IPS-20b (cell line): ENCODE data around the gene OR2H1.

Experiments used
- H3K27ac ChIP-seq: one replicate; pipeline ENCODE4 v1.5.1; 2013; ENCODE audit warnings: low read length
- H3K27me3 ChIP-seq: 2 replicates; pipeline ENCODE4 v1.6.1; 2013; ENCODE audit warnings: mild to moderate bottlenecking, low read length, inconsistent platforms; ENCODE audit not compliant: insufficient read depth
- H3K36me3 ChIP-seq: 2 replicates; pipeline ENCODE4 v1.6.1; 2013; ENCODE audit warnings: low read depth, mild to moderate bottlenecking, inconsistent platforms, low read length, moderate library complexity; ENCODE audit not compliant: insufficient read depth
- H3K4me1 ChIP-seq: 2 replicates; pipeline ENCODE4 v1.6.1; 2013; ENCODE audit warnings: mild to moderate bottlenecking, control low read depth, inconsistent platforms, low read length, moderate library complexity; ENCODE audit not compliant: insufficient read depth
- H3K4me3 ChIP-seq: 2 replicates; pipeline ENCODE4 v1.5.1; 2013; ENCODE audit warnings: mild to moderate bottlenecking, low read length, inconsistent platforms
- H3K9ac ChIP-seq: 2 replicates; pipeline ENCODE4 v1.6.1; 2013; ENCODE audit warnings: low read depth, mild to moderate bottlenecking, inconsistent platforms, low read length, moderate library complexity
- H3K9me3 ChIP-seq: 2 replicates; pipeline ENCODE4 v1.6.1; 2013; ENCODE audit warnings: mild to moderate bottlenecking, low read depth, low read length, inconsistent platforms; ENCODE audit not compliant: insufficient read depth

The OR2H1 gene

DNA sequence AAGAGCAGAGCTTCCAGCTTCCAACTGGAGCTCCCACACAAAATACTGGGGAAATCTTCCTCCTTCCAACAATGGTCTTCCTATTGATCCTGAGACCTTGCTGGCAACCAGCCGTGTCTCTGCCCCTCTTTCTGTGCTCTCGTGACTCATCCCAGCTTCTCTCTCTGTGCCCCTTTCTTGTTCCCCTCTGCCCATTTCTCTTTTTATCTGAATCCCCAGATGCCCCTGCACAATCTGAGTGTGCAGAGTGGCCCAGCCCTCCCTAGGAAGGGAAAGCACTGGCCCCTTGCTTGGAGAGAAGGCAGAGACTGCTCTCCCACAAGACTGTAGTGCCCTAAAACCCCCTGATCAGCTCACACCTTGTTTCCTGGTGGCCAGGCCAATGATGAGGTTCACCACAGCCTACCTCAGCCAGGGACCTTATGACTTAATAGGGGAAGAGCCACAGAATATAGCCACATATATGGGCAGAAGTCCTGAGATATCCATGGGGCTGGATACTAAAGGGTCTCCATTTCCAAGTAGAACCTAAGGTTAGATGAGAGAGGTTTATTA, 53.9 kb downstream of the OR2H1 start:
- Histone ChIP-seq H3K4me1 (peaks cover 4% of the 10 kb centered on the region; the same call in 1 of the 2 replicates), H3K4me3 (no peak overlapping the region), H3K9me3 (no peaks in the 10 kb centered on the region), H3K27ac (no peak overlapping the region), H3K9ac (no peak overlapping the region), H3K36me3 (no peaks in the 10 kb centered on the region), H3K27me3 (no peaks in the 10 kb centered on the region)
